GM12801 (cell line): Measurements from ENCODE around the gene CDK17.

Experiments used
- CTCF ChIP-seq: IDR thresholded peaks from one replicate; pipeline ENCODE4 v1.5.1; 2011; ENCODE audit warnings: control low read depth; ENCODE audit not compliant: insufficient read length; ENCODE audit errors: extremely low read depth

CDK17 gene

GRCh38 chr12:96399919-96400630 is at the start of gene CDK17:
Gene CDK17, minus strand, starts transcription at chr12:96400439. Its CDS starts 65,603 bp downstream, at chr12:96334836.
- no peak for TF ChIP-seq CTCF

- TF ChIP-seq CTCF, result no peak
Observed at GRCh38 chr12:96448300-96448699, 48.1 kb upstream of the CDK17 start.

GRCh38 chr12:96447256-96447655 is 47.0 kb upstream of the CDK17 start:
- no peak for TF ChIP-seq CTCF

- no peak for TF ChIP-seq CTCF
Observed at GRCh38 chr12:96445691-96446583, 45.7 kb upstream of the CDK17 start.

GRCh38 chr12:96444399-96444798 is 44.2 kb upstream of the CDK17 start:
- TF ChIP-seq CTCF, result no peak

GRCh38 chr12:96442906-96443305 is 42.7 kb upstream of the CDK17 start:
- no peak for TF ChIP-seq CTCF

GRCh38 chr12:96441816-96442215 is 41.6 kb upstream of the CDK17 start:
- TF ChIP-seq CTCF, result no peak
